ENCODE measurements around the gene CNTLN. TPM values are rescaled to one million over a fixed set of nuclear protein-coding genes. Genes with fewer than 3 reads are reported as not detected.

CNTLN gene
- total and polyA plus RNA-seq, 4 donors = 2.1 to 30.3 (median 4.0) TPM

DNA sequence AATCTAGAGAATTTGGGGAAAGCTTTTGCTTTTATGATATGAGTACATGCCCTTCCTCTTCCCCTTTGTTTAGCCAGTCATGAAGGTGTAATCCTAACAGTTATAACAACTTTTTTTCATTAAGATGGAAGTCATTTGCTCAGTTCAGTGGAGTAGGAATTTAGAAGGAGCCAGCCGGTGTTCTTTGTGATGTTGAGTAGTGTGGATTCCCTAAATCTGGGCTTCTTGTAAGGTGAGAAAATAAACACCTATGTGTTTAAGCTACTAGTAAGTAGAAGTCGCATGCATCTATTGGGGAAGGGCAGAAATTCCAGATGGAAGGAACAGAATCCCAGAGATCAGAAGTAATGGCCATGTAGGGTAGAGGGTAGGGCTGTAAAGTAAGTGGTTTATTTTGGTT is 13.6 kb upstream of the CNTLN start:
- no peaks in the 10 kb centered on the region for H3K9me3 ChIP-seq (ENCODE audit: control insufficient read depth in 4 of 4, insufficient read depth in 3 of 4, low read length in 3 of 4)
- 78 to 93% methylated on average over 2 of the region's 2 CpGs for WGBS, 2 donors
- H3K4me1 ChIP-seq (ENCODE audit: control insufficient read depth in 5 of 5, insufficient read depth in 5 of 5, low read length in 5 of 5) = no peaks in the 10 kb centered on the region
- H3K36me3 ChIP-seq (ENCODE audit: control insufficient read depth in 4 of 4, insufficient read depth in 4 of 4, low read length in 4 of 4) = no peaks in the 10 kb centered on the region
- H3K9ac ChIP-seq (ENCODE audit: insufficient read depth in 1 of 2, low read length in 2 of 2) = no peak overlapping the region
- ATAC-seq (ENCODE audit: insufficient read depth, low FRiP score) (no peak), DNase-seq (no peak)
- TF ChIP-seq, protein P1, sequence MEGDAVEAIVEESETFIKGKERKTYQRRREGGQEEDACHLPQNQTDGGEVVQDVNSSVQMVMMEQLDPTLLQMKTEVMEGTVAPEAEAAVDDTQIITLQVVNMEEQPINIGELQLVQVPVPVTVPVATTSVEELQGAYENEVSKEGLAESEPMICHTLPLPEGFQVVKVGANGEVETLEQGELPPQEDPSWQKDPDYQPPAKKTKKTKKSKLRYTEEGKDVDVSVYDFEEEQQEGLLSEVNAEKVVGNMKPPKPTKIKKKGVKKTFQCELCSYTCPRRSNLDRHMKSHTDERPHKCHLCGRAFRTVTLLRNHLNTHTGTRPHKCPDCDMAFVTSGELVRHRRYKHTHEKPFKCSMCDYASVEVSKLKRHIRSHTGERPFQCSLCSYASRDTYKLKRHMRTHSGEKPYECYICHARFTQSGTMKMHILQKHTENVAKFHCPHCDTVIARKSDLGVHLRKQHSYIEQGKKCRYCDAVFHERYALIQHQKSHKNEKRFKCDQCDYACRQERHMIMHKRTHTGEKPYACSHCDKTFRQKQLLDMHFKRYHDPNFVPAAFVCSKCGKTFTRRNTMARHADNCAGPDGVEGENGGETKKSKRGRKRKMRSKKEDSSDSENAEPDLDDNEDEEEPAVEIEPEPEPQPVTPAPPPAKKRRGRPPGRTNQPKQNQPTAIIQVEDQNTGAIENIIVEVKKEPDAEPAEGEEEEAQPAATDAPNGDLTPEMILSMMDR (IDR thresholded peaks at IDR 0.05; ENCODE audit: control extremely low read depth, extremely low read depth) = no peak
- H3K27me3 ChIP-seq (ENCODE audit: control insufficient read depth in 3 of 3, insufficient read depth in 3 of 3, low read length in 2 of 3) = no peaks in the 10 kb centered on the region
- H3K4me3 ChIP-seq = no peak overlapping the region
- no peak overlapping the region for H3K27ac ChIP-seq (ENCODE audit: low read depth in 1 of 2, low read length in 1 of 2)

DNA sequence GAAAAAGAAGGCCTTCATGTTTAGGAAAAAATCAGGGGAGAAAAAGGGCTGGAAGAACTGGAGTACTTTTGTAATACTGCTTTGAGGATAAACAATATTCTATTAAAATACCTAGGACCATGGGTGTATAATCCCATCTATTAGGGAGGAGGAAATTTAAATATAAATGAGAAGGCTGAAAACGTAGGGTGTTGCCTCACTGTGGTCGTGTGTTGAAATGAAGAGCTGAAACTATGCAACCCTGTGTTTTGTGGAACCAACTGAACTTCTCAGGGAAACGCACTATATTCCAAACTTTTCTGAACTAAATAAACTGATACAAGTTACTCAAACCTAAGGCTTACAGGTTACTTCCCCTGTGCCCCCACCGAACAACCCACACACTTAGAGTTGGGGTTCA is 4.5 kb upstream of the CNTLN start:
- TF ChIP-seq, protein P1 (IDR thresholded peaks at IDR 0.05; ENCODE audit: control extremely low read depth, extremely low read depth) = no peak
- H3K9ac ChIP-seq (ENCODE audit: insufficient read depth in 1 of 2, low read length in 2 of 2) = no peak overlapping the region
- H3K27me3 ChIP-seq (ENCODE audit: control insufficient read depth in 3 of 3, insufficient read depth in 3 of 3, low read length in 2 of 3) = no peaks in the 10 kb centered on the region
- H3K4me1 ChIP-seq (ENCODE audit: control insufficient read depth in 5 of 5, insufficient read depth in 5 of 5, low read length in 5 of 5) = peaks cover 0 to 10% (median 5%) of the 10 kb centered on the region in 5 donors
- 36 to 76% methylated on average over 4 of the region's 4 CpGs for WGBS, 2 donors
- H3K27ac ChIP-seq (ENCODE audit: low read depth in 1 of 2, low read length in 1 of 2) = no peak overlapping the region
- no peak for DNase-seq
- no peaks in the 10 kb centered on the region for H3K36me3 ChIP-seq (ENCODE audit: control insufficient read depth in 4 of 4, insufficient read depth in 4 of 4, low read length in 4 of 4)
- H3K9me3 ChIP-seq (ENCODE audit: control insufficient read depth in 4 of 4, insufficient read depth in 3 of 4, low read length in 3 of 4) = no peaks in the 10 kb centered on the region
- ATAC-seq (ENCODE audit: insufficient read depth, low FRiP score) = no peak
- no peak overlapping the region for H3K4me3 ChIP-seq

DNA sequence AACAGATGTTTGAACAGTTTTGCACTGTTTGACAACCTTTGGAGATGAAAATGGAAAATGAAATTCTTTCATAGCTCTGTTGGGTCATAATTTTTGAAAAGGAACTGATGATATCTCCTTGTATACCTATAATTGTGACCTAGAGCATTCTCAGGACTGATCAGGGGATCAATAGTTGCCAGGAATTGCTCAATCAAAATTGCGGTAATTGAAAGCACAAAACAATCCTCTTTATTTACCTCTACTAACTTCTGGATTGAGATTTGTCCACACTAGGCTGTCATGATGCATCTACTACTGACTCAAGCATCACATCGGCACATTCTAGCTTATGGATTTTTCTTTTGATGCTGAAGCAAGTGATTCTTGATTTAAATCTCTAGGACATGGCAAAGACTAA is 4.1 kb upstream of the CNTLN start:
- Histone ChIP-seq H3K4me1 (ENCODE audit: control insufficient read depth in 5 of 5, insufficient read depth in 5 of 5, low read length in 5 of 5) (peaks cover 0 to 10% (median 5%) of the 10 kb centered on the region in 5 donors), H3K36me3 (ENCODE audit: control insufficient read depth in 4 of 4, insufficient read depth in 4 of 4, low read length in 4 of 4) (no peaks in the 10 kb centered on the region), H3K4me3 (no peak overlapping the region), H3K9ac (ENCODE audit: insufficient read depth in 1 of 2, low read length in 2 of 2) (no peak overlapping the region), H3K27me3 (ENCODE audit: control insufficient read depth in 3 of 3, insufficient read depth in 3 of 3, low read length in 2 of 3) (no peaks in the 10 kb centered on the region), H3K9me3 (ENCODE audit: control insufficient read depth in 4 of 4, insufficient read depth in 3 of 4, low read length in 3 of 4) (no peaks in the 10 kb centered on the region), H3K27ac (ENCODE audit: low read depth in 1 of 2, low read length in 1 of 2) (no peak overlapping the region)
- TF ChIP-seq, protein P1 (IDR thresholded peaks at IDR 0.05; ENCODE audit: control extremely low read depth, extremely low read depth) = no peak
- ATAC-seq (ENCODE audit: insufficient read depth, low FRiP score) (no peak), DNase-seq (no peak)
- WGBS, 2 donors = 77 to 85% methylated on average over 2 of the region's 2 CpGs

DNA sequence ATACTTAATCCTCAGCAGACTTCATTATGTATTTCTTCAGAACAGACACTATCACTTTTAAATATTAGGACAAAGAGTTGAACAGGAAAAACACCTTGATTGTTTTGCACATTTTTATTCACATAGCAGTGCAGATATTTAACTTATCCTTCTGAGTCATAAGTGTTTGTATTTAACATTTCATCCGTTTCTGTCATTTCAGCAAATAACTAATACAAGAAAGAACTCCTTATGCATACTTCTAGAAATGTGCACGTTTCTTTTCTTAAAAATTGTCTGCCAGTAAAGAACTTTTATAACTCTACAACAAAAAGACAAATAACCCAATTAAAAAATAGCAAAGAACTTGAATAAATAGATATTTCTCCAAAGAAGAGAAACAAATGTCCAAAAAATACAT is 3.3 kb upstream of the CNTLN start:
- DNase-seq (no peak), ATAC-seq (ENCODE audit: insufficient read depth, low FRiP score) (no peak)
- Histone ChIP-seq H3K9me3 (ENCODE audit: control insufficient read depth in 4 of 4, insufficient read depth in 3 of 4, low read length in 3 of 4) (no peaks in the 10 kb centered on the region), H3K27ac (ENCODE audit: low read depth in 1 of 2, low read length in 1 of 2) (no peak overlapping the region), H3K36me3 (ENCODE audit: control insufficient read depth in 4 of 4, insufficient read depth in 4 of 4, low read length in 4 of 4) (no peaks in the 10 kb centered on the region), H3K9ac (ENCODE audit: insufficient read depth in 1 of 2, low read length in 2 of 2) (no peak overlapping the region), H3K27me3 (ENCODE audit: control insufficient read depth in 3 of 3, insufficient read depth in 3 of 3, low read length in 2 of 3) (no peaks in the 10 kb centered on the region), H3K4me1 (ENCODE audit: control insufficient read depth in 5 of 5, insufficient read depth in 5 of 5, low read length in 5 of 5) (peaks cover 0 to 10% (median 7%) of the 10 kb centered on the region in 5 donors), H3K4me3 (no peak overlapping the region)
- TF ChIP-seq, protein P1 (IDR thresholded peaks at IDR 0.05; ENCODE audit: control extremely low read depth, extremely low read depth) = no peak
- 61 to 80% methylated on average over 2 of the region's 2 CpGs for WGBS, 2 donors

Data from lung (tissue), 12 donors.